Suprapubic skin (tissue), 3 donors: Measurements from ENCODE around the gene TGM6.

ENCODE experiments used
- CTCF ChIP-seq, 2 donors: fragments of 200-600 bp in 1 of 2; fragments of 450-650 bp in 1 of 2; sonication (generic) in 1 of 2; IDR thresholded peaks; one replicate each; pipeline ENCODE4 v1.5.1; 2016 to 2019; ENCODE audit warnings: antibody characterized with exemption in 2 of 2, mild to moderate bottlenecking in 1 of 2, moderate library complexity in 1 of 2
- POLR2A ChIP-seq, 2 donors: fragments of 450-650 bp; IDR thresholded peaks; one replicate each; pipeline ENCODE4 v1.6.1; 2017; ENCODE audit warnings: antibody characterized with exemption in 2 of 2, mild to moderate bottlenecking in 2 of 2, moderate library complexity in 2 of 2

DNA sequence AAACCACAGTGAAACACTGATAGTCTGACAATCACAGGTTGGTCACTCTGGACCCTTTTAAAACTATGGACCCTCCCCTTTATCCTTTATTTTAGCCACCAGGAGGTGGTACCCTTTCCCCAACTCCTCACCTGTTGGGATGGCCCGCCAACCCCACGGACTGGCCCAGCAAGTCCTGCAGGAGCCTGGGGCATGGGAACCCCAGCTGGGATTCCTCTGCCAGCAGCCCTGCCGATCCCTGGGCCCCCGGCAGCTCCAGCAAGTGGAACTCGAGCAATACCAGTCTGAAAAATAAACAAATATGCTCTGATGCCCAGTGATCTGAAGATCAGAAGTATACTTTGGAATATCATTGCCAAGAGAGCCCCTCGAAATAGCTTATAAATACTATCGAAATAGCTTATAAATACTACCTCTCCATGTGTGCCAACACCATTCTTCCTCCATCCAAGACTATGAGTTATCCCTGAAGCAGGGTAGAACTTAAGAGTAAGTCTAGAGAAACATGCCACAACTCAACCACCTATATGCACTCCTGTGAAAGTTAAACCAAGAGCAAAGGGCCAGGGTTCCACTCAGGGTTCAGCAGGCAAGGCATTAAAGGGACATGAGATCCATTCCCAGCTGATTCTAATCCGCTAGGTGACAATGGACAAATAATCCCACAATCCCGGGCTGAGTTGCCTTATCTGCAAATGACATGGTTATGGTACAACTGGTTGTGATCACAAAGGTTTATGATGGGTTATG is 83.1 kb downstream of the TGM6 start:
- TF ChIP-seq CTCF (IDR thresholded peaks at IDR 0.05) (no peak), POLR2A (IDR thresholded peaks at IDR 0.05) (no peak)
